Measurements from ENCODE around the gene RNF34. TPM values are rescaled to one million over a fixed set of nuclear protein-coding genes. Genes with fewer than 3 reads are reported as not detected.

RNF34 gene
- total and polyA plus RNA-seq, 2 donors (not counting 3 experiments of a cell fraction or from before 2014, with no cell fraction given): 37.6 to 51.1 TPM

DNA sequence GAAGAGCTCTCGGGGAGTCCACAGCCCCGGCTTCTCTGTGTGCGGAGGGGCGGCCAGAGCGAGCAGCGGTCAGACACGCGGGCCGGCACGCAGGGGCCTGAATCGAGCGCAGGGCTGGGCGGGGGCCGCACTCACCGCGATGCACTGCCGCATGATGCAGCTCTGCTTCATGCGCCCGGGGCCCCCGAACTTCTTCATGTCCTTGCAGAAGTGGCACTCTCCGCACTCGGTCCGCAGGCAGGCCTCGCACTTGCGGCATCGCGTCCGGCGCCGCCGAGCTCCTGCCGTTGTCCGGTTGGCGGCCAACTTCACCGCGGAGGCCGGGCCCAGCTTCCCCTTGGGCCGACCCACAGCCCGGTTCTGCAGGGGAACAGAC, 53.1 kb downstream of the RNF34 start:
- CTCF ChIA-PET: interaction anchor here (1.1 kb wide), 1 partner anchor 10 kb away, joined by 8 read pairs; no protein-coding TSS in a partner anchor
- H2AFZ ChIP-seq (ENCODE audit: low read depth, low read length): no peak overlapping the region
- intact Hi-C loops (cut with micrococcal nuclease): no loop called here

More for the DNA sequence above, 53.1 kb downstream of the RNF34 start:
- no TSS peak for BruUV-seq (replicated peaks)
- TF ChIP-seq CTCF (IDR thresholded peaks at IDR 0.05; ENCODE audit: extremely low read depth in 1 of 2, insufficient read depth in 1 of 2, low read depth in 1 of 2, low read length in 2 of 2) (no peak), POLR2A (IDR thresholded peaks at IDR 0.05; ENCODE audit: low read depth, low read length) (no peak), MYC (IDR thresholded peaks at IDR 0.05; ENCODE audit: low read depth, low read length) (no peak), EZH2 (IDR thresholded peaks at IDR 0.05; ENCODE audit: borderline replicate concordance, low read depth, low read length, severe bottlenecking) (no peak), GATA2 (IDR thresholded peaks at IDR 0.05; ENCODE audit: insufficient read depth, insufficient read length, low read depth, low read length) (no peak)
- Histone ChIP-seq H3K4me2 (ENCODE audit: insufficient read depth, low read length) (no peak overlapping the region), H3K4me3 (replicated peaks in 1 of 3; ENCODE audit: insufficient read depth in 1 of 3, low read depth in 1 of 3, low read length in 3 of 3) (no peak overlapping the region), H3K9me1 (replicated peaks; ENCODE audit: control insufficient read depth, extremely low read depth, insufficient read depth, low read length) (no peaks in the 10 kb centered on the region), H3K4me1 (ENCODE audit: control insufficient read depth, extremely low read depth, insufficient read depth, low read length) (peaks cover 7% of the 10 kb centered on the region), H3K9me3 (replicated peaks; ENCODE audit: control insufficient read depth, insufficient read depth, low read length) (no peaks in the 10 kb centered on the region), H3K27me3 (ENCODE audit: control insufficient read depth in 2 of 2, insufficient read depth in 2 of 2, low read length in 2 of 2) (no peaks in the 10 kb centered on the region), H3K79me2 (ENCODE audit: control insufficient read depth, insufficient read depth, low read length) (peaks cover 36% of the 10 kb centered on the region), H4K20me1 (replicated peaks; ENCODE audit: control insufficient read depth, extremely low read depth, insufficient read depth, low read length) (no peaks in the 10 kb centered on the region), H3K27ac (ENCODE audit: insufficient read depth, low read depth, low read length) (no peak overlapping the region), H3K36me3 (ENCODE audit: control insufficient read depth in 2 of 2, extremely low read depth in 1 of 2, insufficient read depth in 2 of 2, low read length in 2 of 2) (peaks cover 0 to 2% of the 10 kb centered on the region in 2 experiments), H3K9ac (replicated peaks; ENCODE audit: extremely low read depth, insufficient read depth, low read length) (no peak overlapping the region)
- no peak for FAIRE-seq
- DNase-seq (ENCODE audit: low read depth, low spot score): no peak
- POLR2A ChIA-PET: no interaction called here
- dilution Hi-C loops (cut with MboI; ENCODE audit: extremely low pct_ligation_motif_present, low sequenced_read_pairs): no loop called here

Data from endothelial cell of umbilical vein (primary cell).